Measurements from ENCODE around the gene STARD13. TPM values are rescaled to one million over a fixed set of nuclear protein-coding genes. Genes with fewer than 3 reads are reported as not detected.
"Not testable (repeated sequence)": the region's sequence is repeated elsewhere in the genome, so short reads cannot be mapped to it uniquely, and the experiment has no call there.

The STARD13 gene
- total RNA-seq, 1 donor: 11.0 TPM

DNA sequence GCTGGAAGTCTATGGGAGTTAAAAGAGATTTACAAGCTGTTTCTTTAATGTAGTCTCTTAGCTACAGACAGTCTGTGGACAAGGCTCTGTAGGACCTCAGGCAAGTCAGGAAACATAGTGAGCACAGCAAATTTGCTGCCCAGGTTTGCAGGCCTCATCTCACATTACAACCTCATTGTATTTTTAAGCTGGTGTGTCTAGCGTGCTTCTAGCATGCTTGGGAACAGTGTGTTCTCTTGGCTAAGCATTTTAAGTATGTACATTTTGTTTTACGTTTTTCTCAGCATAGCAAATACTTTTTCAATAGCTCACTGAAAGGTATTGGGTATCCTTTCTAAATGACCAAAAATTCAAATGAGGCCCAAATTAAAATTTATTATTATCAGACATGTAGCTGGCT lies 113.2 kb downstream of the STARD13 start:
- no peak overlapping the region for H3K4me3 ChIP-seq (ENCODE audit: low read depth, low read length)
- DNase-seq (ENCODE audit: low read depth): no peak
- TF ChIP-seq, protein P1, sequence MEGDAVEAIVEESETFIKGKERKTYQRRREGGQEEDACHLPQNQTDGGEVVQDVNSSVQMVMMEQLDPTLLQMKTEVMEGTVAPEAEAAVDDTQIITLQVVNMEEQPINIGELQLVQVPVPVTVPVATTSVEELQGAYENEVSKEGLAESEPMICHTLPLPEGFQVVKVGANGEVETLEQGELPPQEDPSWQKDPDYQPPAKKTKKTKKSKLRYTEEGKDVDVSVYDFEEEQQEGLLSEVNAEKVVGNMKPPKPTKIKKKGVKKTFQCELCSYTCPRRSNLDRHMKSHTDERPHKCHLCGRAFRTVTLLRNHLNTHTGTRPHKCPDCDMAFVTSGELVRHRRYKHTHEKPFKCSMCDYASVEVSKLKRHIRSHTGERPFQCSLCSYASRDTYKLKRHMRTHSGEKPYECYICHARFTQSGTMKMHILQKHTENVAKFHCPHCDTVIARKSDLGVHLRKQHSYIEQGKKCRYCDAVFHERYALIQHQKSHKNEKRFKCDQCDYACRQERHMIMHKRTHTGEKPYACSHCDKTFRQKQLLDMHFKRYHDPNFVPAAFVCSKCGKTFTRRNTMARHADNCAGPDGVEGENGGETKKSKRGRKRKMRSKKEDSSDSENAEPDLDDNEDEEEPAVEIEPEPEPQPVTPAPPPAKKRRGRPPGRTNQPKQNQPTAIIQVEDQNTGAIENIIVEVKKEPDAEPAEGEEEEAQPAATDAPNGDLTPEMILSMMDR (IDR thresholded peaks at IDR 0.05; ENCODE audit: insufficient read depth, low read length): no peak

DNA sequence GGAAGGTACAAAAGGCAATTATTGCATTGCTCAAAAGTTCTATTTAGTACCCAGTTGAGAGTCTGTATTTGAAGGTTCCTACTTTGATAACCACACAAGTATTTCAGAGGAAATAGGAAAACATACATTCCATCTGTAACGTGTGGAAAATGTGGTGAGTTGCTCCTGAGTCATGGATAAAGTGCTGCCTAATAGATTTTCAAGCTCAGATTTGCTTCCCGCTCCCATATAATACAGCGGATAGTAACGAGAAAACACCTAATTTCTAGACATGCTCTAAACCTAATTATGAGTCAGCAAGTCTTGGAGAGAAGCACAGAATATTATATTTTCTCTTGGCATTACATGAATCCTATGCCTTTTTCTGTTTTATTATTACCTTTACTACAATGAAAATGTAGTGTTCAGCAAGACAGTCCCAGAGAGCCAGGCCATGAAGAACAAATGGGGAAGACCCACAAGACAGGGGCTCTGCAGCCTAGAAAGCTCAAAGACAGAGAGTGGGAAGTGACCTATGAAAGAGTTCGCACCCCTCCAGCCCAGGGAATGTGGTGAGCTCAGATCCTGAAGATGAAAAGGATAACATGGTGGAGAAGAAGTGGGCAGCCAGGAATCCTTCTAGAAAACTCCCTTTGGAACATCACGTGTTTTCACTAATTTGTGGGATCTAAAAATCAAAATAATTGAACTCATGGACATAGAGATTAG lies 116.1 kb downstream of the STARD13 start:
- TF ChIP-seq, protein P1 (IDR thresholded peaks at IDR 0.05; ENCODE audit: insufficient read depth, low read length): no peak
- no peak overlapping the region for H3K4me3 ChIP-seq (ENCODE audit: low read depth, low read length)
- DNase-seq (ENCODE audit: low read depth): peak; percentile 75

DNA sequence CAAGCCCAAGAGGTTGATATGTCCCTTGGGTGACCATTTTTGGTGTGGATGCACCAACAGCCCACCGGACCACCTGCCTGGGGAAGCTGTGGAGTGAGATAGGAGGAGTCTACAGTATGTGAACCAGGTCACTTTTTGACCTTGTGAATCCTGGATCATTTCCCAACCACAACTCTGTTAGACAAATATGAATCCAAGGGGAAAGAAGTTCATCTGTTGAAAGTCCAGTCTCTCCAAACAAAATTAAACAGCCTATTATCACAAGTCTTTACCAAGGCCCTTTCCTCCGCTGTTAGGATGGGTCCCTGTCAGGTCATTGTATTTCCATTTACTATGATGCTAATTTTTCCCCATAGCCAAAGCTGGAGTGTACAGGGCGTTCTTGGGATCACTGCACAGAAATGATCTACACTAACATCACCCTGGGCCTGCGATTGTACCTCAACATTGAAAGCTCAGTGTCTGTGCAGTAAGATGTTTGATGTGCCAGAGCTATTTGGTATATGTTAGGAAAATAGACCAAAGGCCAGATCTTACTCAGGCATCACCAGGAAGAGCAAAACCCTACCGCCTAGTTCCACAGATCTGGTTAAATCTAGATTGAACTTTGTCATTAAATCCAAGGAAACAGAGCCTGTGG lies 117.1 kb downstream of the STARD13 start:
- TF ChIP-seq, protein P1 (IDR thresholded peaks at IDR 0.05; ENCODE audit: insufficient read depth, low read length): no peak
- no peak overlapping the region for H3K4me3 ChIP-seq (ENCODE audit: low read depth, low read length)
- DNase-seq (ENCODE audit: low read depth): no peak

DNA sequence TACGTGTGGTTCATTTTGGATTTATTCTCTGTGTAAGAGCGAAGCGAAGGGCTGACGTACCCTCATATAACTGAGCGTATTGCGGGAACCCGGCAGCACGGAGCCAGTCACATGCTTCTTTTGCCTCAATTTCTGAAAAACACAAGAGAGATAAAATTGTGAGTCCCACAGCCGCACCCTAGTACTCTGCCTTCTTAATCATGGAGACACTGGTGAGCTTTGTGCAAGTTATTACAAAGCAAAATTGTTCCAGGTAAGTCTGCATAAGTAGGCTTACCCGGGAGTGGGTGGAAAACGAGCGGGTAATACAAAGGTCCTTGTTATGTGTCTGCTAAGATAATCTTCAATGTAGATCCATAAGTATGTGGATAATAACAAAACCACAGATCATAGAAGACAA lies 118.1 kb downstream of the STARD13 start:
- TF ChIP-seq, protein P1 (IDR thresholded peaks at IDR 0.05; ENCODE audit: insufficient read depth, low read length): no peak
- H3K4me3 ChIP-seq (ENCODE audit: low read depth, low read length): no peak overlapping the region
- DNase-seq (ENCODE audit: low read depth): no peak

DNA sequence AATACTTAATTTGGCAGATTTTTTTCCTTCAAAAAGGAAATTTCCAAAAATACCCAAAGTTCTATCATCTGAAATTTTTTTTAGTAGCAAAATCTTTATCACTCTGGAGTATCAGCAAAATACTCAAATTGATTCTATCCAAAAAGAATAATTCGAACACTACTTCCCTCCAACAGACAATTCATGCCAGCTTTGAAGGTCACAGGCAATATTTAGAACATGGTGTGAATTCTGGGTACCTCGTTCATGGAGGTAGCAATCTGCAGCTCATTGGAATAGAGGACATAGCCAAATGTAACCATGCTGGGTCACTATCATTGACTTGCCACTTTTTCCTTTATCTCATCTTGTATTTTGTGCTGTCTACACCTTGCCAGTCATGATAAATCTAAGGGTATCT lies 119.8 kb downstream of the STARD13 start:
- TF ChIP-seq, protein P1 (IDR thresholded peaks at IDR 0.05; ENCODE audit: insufficient read depth, low read length): no peak
- DNase-seq (ENCODE audit: low read depth): no peak
- no peak overlapping the region for H3K4me3 ChIP-seq (ENCODE audit: low read depth, low read length)

DNA sequence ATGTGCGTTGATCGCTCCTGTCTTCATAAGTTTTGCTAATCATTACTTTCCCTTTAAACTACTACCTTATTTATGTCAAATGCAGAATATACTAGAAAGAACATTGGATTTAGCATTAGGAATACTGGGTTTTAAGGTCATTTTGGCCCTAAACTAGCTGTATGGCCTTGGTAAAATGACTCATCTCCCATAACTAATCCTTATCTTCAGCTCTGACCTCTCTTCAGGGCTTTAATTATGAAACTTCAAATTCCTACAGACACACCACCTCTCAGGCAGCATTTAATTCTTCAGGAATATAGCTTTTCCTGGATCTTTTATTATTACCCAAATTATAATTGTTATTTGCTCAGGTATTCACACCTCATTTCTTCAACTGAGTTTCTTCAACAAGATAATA lies 121.2 kb downstream of the STARD13 start:
- DNase-seq (ENCODE audit: low read depth): peak; percentile 46
- TF ChIP-seq, protein P1 (IDR thresholded peaks at IDR 0.05; ENCODE audit: insufficient read depth, low read length): no peak
- no peak overlapping the region for H3K4me3 ChIP-seq (ENCODE audit: low read depth, low read length)

DNA sequence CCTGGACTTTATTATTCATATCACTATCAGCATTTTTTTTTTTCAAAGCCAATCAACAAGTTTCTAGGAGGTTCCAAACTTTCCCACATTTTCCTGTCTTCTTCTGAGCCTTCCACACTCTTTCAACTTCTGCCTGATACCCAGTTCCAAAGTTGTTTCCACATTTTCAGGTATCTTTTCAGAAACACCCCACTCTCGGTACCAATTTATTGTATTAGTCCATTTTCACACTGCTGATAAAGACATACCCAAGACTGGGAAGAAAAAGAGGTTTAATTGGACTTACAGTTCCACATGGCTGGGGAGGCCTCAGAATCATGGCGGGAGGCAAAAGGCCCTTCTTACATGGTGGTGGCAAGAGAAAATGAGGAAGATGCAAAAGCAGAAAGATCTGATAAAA lies 122.8 kb downstream of the STARD13 start:
- not testable (repeated sequence) for DNase-seq (ENCODE audit: low read depth); H3K4me3 ChIP-seq (ENCODE audit: low read depth, low read length)

All from fibroblast of the aortic adventitia (primary cell).